Measurements from ENCODE around the gene EML4.

DNA sequence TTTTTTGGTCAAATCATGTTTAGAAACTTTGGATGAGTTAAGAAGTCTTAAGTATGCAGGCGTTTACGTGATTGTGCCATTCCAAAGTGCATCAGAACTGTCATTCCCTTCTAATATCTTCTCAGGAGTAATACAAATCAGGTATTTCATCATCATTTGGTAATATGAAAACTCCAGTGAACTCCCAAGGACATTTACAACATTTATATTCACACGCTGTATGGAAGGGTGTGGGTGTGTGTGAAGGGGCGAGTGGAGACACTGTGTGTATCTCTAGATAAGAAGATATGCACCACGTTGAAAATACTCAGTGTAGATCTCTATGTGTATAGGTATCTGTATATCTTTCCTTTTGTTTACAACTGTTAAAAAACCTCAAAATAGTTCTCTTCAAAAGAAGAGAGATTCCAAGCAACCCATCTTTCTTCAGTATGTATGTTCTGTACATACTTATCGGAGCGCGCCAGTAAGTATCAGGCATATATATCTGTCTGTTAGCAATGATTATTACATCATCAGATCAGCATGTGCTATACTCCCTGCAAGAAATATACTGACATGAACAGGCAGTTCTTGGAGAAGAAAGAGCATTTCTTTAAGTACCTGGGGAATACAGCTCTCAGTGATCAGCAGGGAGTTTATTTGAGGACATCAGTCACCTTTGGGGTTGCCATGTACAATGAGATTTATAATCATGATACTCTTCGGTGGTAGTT is 162.6 kb downstream of the EML4 start:
- TF ChIP-seq, protein P1, sequence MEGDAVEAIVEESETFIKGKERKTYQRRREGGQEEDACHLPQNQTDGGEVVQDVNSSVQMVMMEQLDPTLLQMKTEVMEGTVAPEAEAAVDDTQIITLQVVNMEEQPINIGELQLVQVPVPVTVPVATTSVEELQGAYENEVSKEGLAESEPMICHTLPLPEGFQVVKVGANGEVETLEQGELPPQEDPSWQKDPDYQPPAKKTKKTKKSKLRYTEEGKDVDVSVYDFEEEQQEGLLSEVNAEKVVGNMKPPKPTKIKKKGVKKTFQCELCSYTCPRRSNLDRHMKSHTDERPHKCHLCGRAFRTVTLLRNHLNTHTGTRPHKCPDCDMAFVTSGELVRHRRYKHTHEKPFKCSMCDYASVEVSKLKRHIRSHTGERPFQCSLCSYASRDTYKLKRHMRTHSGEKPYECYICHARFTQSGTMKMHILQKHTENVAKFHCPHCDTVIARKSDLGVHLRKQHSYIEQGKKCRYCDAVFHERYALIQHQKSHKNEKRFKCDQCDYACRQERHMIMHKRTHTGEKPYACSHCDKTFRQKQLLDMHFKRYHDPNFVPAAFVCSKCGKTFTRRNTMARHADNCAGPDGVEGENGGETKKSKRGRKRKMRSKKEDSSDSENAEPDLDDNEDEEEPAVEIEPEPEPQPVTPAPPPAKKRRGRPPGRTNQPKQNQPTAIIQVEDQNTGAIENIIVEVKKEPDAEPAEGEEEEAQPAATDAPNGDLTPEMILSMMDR (conservative IDR thresholded peaks at IDR 0.05; ENCODE audit: low read length): no peak
- TF ChIP-seq EZH2phosphoT487 (IDR thresholded peaks at IDR 0.05; ENCODE audit: borderline replicate concordance, low read depth, low read length): no peak
